SU-DHL-6 (cell line): ENCODE data around the gene PPARA.

Source experiments
- CTCF ChIP-seq: fragments of 200-600 bp; sonication (generic); IDR thresholded peaks from one replicate; pipeline ENCODE4 v1.5.1; 2017; ENCODE audit warnings: antibody characterized with exemption, mild to moderate bottlenecking, low read length, moderate library complexity; ENCODE audit not compliant: insufficient read depth, poor library complexity, severe bottlenecking
- EZH2phosphoT487 ChIP-seq: fragments of 200-600 bp; sonication (generic), shearing (Covaris generic); conservative IDR thresholded peaks from 2 replicates; pipeline ENCODE4 v1.6.1; 2018; ENCODE audit warnings: mild to moderate bottlenecking, antibody characterized with exemption, low read length, moderate library complexity, mixed read lengths

GRCh38 chr22:46107753-46108563 lies 42.4 kb upstream of the PPARA start:
- no peak for TF ChIP-seq CTCF
- TF ChIP-seq EZH2phosphoT487: no peak
